ENCODE measurements around the gene RIT2. TPM values are rescaled to one million over a fixed set of nuclear protein-coding genes. Genes with fewer than 3 reads are reported as not detected.

Gene RIT2
- total RNA-seq, 1 donor from 2014 or later = not detected

DNA sequence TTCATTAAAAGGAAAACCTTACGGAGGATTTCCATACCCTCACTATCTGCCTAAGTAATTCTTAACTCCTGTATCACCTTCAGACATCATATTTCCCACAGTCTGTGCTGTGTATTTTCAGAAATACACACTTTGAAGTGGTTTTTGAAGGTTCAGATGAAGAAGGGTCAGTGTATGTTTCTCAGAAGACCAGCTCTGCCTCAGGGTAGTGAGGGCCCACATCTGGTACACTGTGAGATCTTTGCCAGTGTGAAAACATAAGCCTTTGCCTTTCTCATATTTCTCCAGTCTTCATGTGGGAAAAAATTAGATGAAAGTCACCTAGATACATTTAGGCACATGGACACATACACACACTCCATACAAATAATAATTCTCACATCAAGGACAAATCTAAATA lies 408.4 kb downstream of the RIT2 start:
- H2AFZ ChIP-seq (replicated peaks) = peak overlapping the region; percentile 94
- H3K4me3 Mint-ChIP-seq = no peak overlapping the region
- H3K27ac Mint-ChIP-seq = no peak overlapping the region

DNA sequence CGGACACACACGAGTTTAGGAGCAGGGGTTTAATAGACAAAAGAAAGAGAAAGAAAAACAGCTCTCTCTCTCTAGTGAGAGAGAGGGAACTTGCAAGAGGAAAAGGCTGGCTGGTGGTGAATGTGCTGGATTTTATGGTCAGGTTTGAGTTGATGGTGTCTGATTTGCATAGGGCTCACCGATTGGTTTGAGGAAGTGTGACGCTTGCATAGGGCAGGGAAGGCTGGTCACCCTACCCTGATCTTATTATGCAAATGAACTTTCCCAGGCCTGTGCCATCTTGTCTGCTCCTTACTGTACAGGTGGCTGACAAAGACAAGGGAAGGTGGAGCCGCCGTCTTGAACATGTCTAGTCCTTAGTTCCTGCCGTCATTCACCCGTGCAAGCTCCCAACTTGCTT lies 408.9 kb downstream of the RIT2 start:
- H3K9me3 ChIP-seq (ENCODE audit: low read depth) = no peaks in the 10 kb centered on the region
- no peaks in the 10 kb centered on the region for H3K79me2 ChIP-seq (ENCODE audit: low read depth)
- H3K4me3 Mint-ChIP-seq = no peak overlapping the region
- H3K4me2 ChIP-seq = no peak overlapping the region
- H3K9me3 Mint-ChIP-seq = no peaks in the 10 kb centered on the region
- DNase-seq (ENCODE audit: low spot score) = peak; percentile 48
- H4K20me1 ChIP-seq (ENCODE audit: low read depth) = no peaks in the 10 kb centered on the region
- H3K9ac ChIP-seq = no peak overlapping the region
- H3K27ac ChIP-seq = no peak overlapping the region
- no peaks in the 10 kb centered on the region for H3K4me1 ChIP-seq
- H3K27me3 Mint-ChIP-seq (ENCODE audit: insufficient read depth, low read depth) = no peaks in the 10 kb centered on the region
- H3F3A ChIP-seq (ENCODE audit: low read depth) = no peaks in the 10 kb centered on the region
- H3K4me1 Mint-ChIP-seq = peaks cover 5% of the 10 kb centered on the region
- H3K27me3 ChIP-seq = no peaks in the 10 kb centered on the region
- no peaks in the 10 kb centered on the region for H3K36me3 Mint-ChIP-seq
- H2AFZ ChIP-seq (replicated peaks) = peak overlapping the region; percentile 94
- H3K4me3 ChIP-seq = no peak overlapping the region
- no peak for TF ChIP-seq EZH2 (IDR thresholded peaks at IDR 0.05)
- no peak for TF ChIP-seq EZH2phosphoT487 (IDR thresholded peaks at IDR 0.05)
- TF ChIP-seq, protein P1, sequence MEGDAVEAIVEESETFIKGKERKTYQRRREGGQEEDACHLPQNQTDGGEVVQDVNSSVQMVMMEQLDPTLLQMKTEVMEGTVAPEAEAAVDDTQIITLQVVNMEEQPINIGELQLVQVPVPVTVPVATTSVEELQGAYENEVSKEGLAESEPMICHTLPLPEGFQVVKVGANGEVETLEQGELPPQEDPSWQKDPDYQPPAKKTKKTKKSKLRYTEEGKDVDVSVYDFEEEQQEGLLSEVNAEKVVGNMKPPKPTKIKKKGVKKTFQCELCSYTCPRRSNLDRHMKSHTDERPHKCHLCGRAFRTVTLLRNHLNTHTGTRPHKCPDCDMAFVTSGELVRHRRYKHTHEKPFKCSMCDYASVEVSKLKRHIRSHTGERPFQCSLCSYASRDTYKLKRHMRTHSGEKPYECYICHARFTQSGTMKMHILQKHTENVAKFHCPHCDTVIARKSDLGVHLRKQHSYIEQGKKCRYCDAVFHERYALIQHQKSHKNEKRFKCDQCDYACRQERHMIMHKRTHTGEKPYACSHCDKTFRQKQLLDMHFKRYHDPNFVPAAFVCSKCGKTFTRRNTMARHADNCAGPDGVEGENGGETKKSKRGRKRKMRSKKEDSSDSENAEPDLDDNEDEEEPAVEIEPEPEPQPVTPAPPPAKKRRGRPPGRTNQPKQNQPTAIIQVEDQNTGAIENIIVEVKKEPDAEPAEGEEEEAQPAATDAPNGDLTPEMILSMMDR (IDR thresholded peaks at IDR 0.05) = no peak
- H3K36me3 ChIP-seq = no peaks in the 10 kb centered on the region
- H3K27ac Mint-ChIP-seq = peak overlapping the region; percentile 72

More for the DNA sequence above, 408.4 kb downstream of the RIT2 start:
- Mint-ChIP-seq H3K27me3 (ENCODE audit: insufficient read depth, low read depth) (no peaks in the 10 kb centered on the region), H3K4me1 (peaks cover 5% of the 10 kb centered on the region), H3K9me3 (no peaks in the 10 kb centered on the region), H3K36me3 (no peaks in the 10 kb centered on the region)
- H3K27me3 ChIP-seq = no peaks in the 10 kb centered on the region
- no peaks in the 10 kb centered on the region for H4K20me1 ChIP-seq (ENCODE audit: low read depth)
- TF ChIP-seq EZH2 (IDR thresholded peaks at IDR 0.05) (no peak), EZH2phosphoT487 (IDR thresholded peaks at IDR 0.05) (no peak)
- TF ChIP-seq, protein P1 (IDR thresholded peaks at IDR 0.05) = no peak
- H3F3A ChIP-seq (ENCODE audit: low read depth) = no peaks in the 10 kb centered on the region
- DNase-seq (ENCODE audit: low spot score) = no peak
- no peaks in the 10 kb centered on the region for H3K4me1 ChIP-seq
- H3K9ac ChIP-seq = no peak overlapping the region
- H3K27ac ChIP-seq = no peak overlapping the region
- H3K9me3 ChIP-seq (ENCODE audit: low read depth) = no peaks in the 10 kb centered on the region
- no peak overlapping the region for H3K4me2 ChIP-seq
- H3K36me3 ChIP-seq = no peaks in the 10 kb centered on the region
- no peaks in the 10 kb centered on the region for H3K79me2 ChIP-seq (ENCODE audit: low read depth)
- no peak overlapping the region for H3K4me3 ChIP-seq

DNA sequence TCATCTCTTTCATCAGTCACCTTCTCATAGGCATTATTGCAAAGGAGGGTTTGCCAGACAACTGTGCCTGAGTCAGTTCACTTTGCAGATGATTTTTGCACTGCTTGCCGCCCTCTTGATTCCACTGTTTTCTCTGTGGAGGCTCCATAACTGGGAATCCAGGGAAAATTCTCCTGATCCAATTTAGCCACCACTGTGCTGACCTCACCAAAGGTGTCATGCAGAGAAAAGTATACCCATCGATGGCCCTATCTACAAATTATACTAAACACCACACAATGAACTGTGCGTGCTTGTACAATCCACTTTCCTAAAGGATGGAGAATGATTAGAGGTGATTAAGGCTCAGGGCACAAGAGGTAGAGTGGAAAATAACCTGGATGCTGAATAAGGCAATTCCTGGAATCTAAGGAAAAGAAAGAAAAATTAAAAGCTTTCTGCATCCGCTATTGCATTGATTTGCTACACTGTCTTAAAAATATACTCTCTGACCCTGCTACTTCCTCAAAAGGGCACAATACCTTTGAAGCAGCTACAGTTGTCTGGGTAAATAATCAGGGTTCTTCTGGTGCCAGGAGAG lies 409.4 kb downstream of the RIT2 start:
- no peak overlapping the region for H3K27ac ChIP-seq
- Mint-ChIP-seq H3K9me3 (no peaks in the 10 kb centered on the region), H3K27me3 (ENCODE audit: insufficient read depth, low read depth) (no peaks in the 10 kb centered on the region), H3K27ac (peak overlapping the region; percentile 72), H3K4me1 (peaks cover 5% of the 10 kb centered on the region), H3K36me3 (no peaks in the 10 kb centered on the region), H3K4me3 (no peak overlapping the region)
- H4K20me1 ChIP-seq (ENCODE audit: low read depth) = no peaks in the 10 kb centered on the region
- H3K4me2 ChIP-seq = no peak overlapping the region
- peak overlapping the region; percentile 94 for H2AFZ ChIP-seq (replicated peaks)
- DNase-seq (ENCODE audit: low spot score) = no peak
- no peaks in the 10 kb centered on the region for H3K36me3 ChIP-seq
- H3K9me3 ChIP-seq (ENCODE audit: low read depth) = no peaks in the 10 kb centered on the region
- H3K4me1 ChIP-seq = no peaks in the 10 kb centered on the region
- H3K9ac ChIP-seq = no peak overlapping the region
- no peaks in the 10 kb centered on the region for H3K27me3 ChIP-seq
- no peaks in the 10 kb centered on the region for H3K79me2 ChIP-seq (ENCODE audit: low read depth)
- H3F3A ChIP-seq (ENCODE audit: low read depth) = no peaks in the 10 kb centered on the region
- H3K4me3 ChIP-seq = no peak overlapping the region
- no peak for TF ChIP-seq EZH2 (IDR thresholded peaks at IDR 0.05)
- no peak for TF ChIP-seq EZH2phosphoT487 (IDR thresholded peaks at IDR 0.05)
- TF ChIP-seq, protein P1 (IDR thresholded peaks at IDR 0.05) = no peak

Other genes starting within 250 kb of the RIT2 start
- gene SYT4, start 161.8 kb upstream of the RIT2 start, total RNA-seq (ENCODE audit: low replicate concordance) = 0.02 and 0.06 TPM in 2 replicates